Muscle of arm (tissue), 12 donors: ENCODE results near the gene PPL. TPM values are rescaled to one million over a fixed set of nuclear protein-coding genes. Genes with fewer than 3 reads are reported as not detected.
"Not testable (repeated sequence)": the region's sequence is repeated elsewhere in the genome, so short reads cannot be mapped to it uniquely, and the experiment has no call there.

ENCODE experiments used
- DNase-seq: peaks from one replicate; pipeline ENCODE4 v3.0.0-alpha.2; 2013
- polyA plus RNA-seq, 12 donors: library from polyadenylated mRNA; unstranded; fragments of 120-200 nt; gene quantifications; one replicate each; pipeline ENCODE4 v1.2.1, GENCODE V29; 2013; ENCODE audit not compliant: insufficient read length in 12 of 12

PPL gene
- polyA plus RNA-seq, 12 donors: 0.68 to 76.8 (median 1.1) TPM; not detected in 1

GRCh38 chr16:4936181-4936990 lies 562 bp downstream of the PPL start:
- DNase-seq: no peak

GRCh38 chr16:4935241-4935855 lies 1.6 kb downstream of the PPL start:
- no peak for DNase-seq

GRCh38 chr16:4934591-4934990 lies 2.4 kb downstream of the PPL start:
- no peak for DNase-seq

- no peak for DNase-seq
Measured at GRCh38 chr16:4933871-4934395, 3.0 kb downstream of the PPL start.

- no peak for DNase-seq
Measured at GRCh38 chr16:4933433-4933832, 3.5 kb downstream of the PPL start.

GRCh38 chr16:4931381-4931780 lies 5.6 kb downstream of the PPL start:
- no peak for DNase-seq

- not testable (repeated sequence) for DNase-seq
Measured at GRCh38 chr16:4929619-4930018, 7.3 kb downstream of the PPL start.

- DNase-seq: no peak
Measured at GRCh38 chr16:4928227-4928626, 8.7 kb downstream of the PPL start.

GRCh38 chr16:4927661-4928060 lies 9.3 kb downstream of the PPL start:
- no peak for DNase-seq

GRCh38 chr16:4926928-4927327 lies 10.0 kb downstream of the PPL start:
- no peak for DNase-seq

GRCh38 chr16:4925791-4926190 lies 11.2 kb downstream of the PPL start:
- no peak for DNase-seq

GRCh38 chr16:4925293-4925607 lies 11.7 kb downstream of the PPL start:
- DNase-seq: no peak

GRCh38 chr16:4924593-4925292 lies 12.2 kb downstream of the PPL start:
- DNase-seq: no peak

- DNase-seq: no peak
Measured at GRCh38 chr16:4923853-4924252, 13.1 kb downstream of the PPL start.

- no peak for DNase-seq
Measured at GRCh38 chr16:4922721-4923342, 14.1 kb downstream of the PPL start.

GRCh38 chr16:4920826-4921225 lies 16.1 kb downstream of the PPL start:
- no peak for DNase-seq

GRCh38 chr16:4918781-4919251 lies 18.1 kb downstream of the PPL start:
- no peak for DNase-seq

GRCh38 chr16:4917117-4917516 lies 19.8 kb downstream of the PPL start:
- no peak for DNase-seq

- DNase-seq: no peak
Measured at GRCh38 chr16:4915226-4915761, 21.7 kb downstream of the PPL start.

GRCh38 chr16:4914528-4915225 lies 22.3 kb downstream of the PPL start:
- no peak for DNase-seq
